Measurements from ENCODE around the gene TCF3. TPM values are rescaled to one million over a fixed set of nuclear protein-coding genes. Genes with fewer than 3 reads are reported as not detected.

Gene TCF3
- total RNA-seq, 1 experiment from 2014 or later, result 304 TPM

GRCh38 chr19:1624458-1624857 is 28.0 kb downstream of the TCF3 start:
- Histone ChIP-seq H3K27ac (ENCODE audit: insufficient read length, low read depth, low read length) (no peak overlapping the region), H4K8ac (replicated peaks; ENCODE audit: insufficient read length, low read depth, low read length) (no peak overlapping the region), H3K79me1 (ENCODE audit: insufficient read depth, low read depth, low read length, poor library complexity, severe bottlenecking) (peaks cover 4% of the 10 kb centered on the region), H2AFZ (ENCODE audit: low read length) (no peak overlapping the region), H3K79me2 (ENCODE audit: insufficient read depth, low read length) (no peaks in the 10 kb centered on the region), H3T11ph (ENCODE audit: low read length) (no peak overlapping the region), H3K4ac (ENCODE audit: low read depth, low read length) (no peak overlapping the region), H2BK15ac (ENCODE audit: low read depth, low read length) (no peak overlapping the region), H2BK5ac (ENCODE audit: insufficient read length, low read length) (no peak overlapping the region), H3K56ac (ENCODE audit: insufficient read length, low read depth, low read length) (no peak overlapping the region), H3K9me3 (ENCODE audit: control insufficient read depth, low read depth, low read length) (no peaks in the 10 kb centered on the region), H4K5ac (ENCODE audit: insufficient read length, low read depth, low read length) (no peak overlapping the region), H2BK12ac (ENCODE audit: insufficient read length, low read depth, low read length) (no peak overlapping the region), H3K4me2 (ENCODE audit: insufficient read depth, insufficient read length, low read length) (no peak overlapping the region), H3K23me2 (ENCODE audit: insufficient read length, low read depth, low read length, poor library complexity, severe bottlenecking) (no peaks in the 10 kb centered on the region), H3K4me1 (ENCODE audit: insufficient read depth, low read length) (no peaks in the 10 kb centered on the region), H3K23ac (ENCODE audit: insufficient read length, low read depth, low read length) (no peak overlapping the region), H3K27me3 (ENCODE audit: insufficient read depth, low read length) (no peaks in the 10 kb centered on the region), H2BK120ac (ENCODE audit: low read depth, low read length, poor library complexity, severe bottlenecking) (no peak overlapping the region), H3K18ac (ENCODE audit: insufficient read length, low read depth, low read length) (no peak overlapping the region), H3K14ac (ENCODE audit: insufficient read depth, low read length) (no peak overlapping the region), H3K9ac (ENCODE audit: extremely low read depth, insufficient read length, low read length) (no peak overlapping the region), H4K91ac (ENCODE audit: insufficient read length, low read depth, low read length) (no peak overlapping the region), H2AK5ac (ENCODE audit: insufficient read length, low read length) (no peak overlapping the region), H2BK20ac (ENCODE audit: low read depth, low read length, poor library complexity, severe bottlenecking) (no peak overlapping the region), H4K20me1 (ENCODE audit: control insufficient read depth, insufficient read depth, insufficient read length) (no peaks in the 10 kb centered on the region)
- TF ChIP-seq CTCF (conservative IDR thresholded peaks at IDR 0.05), result peak; percentile 84
- no peaks in the 10 kb centered on the region for H3K9me3 Mint-ChIP-seq
- peak; percentile 86 for DNase-seq
- no CpG with 5 or more reads among the region's 23 CpGs for WGBS (ENCODE audit: extremely low coverage, insufficient read length, low lambda C conversion rate)
- H3K36me3 Mint-ChIP-seq (ENCODE audit: insufficient read depth in 1 of 3, low read depth in 3 of 3), result peaks cover 17 to 45% (median 44%) of the 10 kb centered on the region in 3 experiments; a peak in 6 of 7 replicates
- no peaks in the 10 kb centered on the region for H3K27me3 Mint-ChIP-seq (ENCODE audit: low read depth)
- no peak overlapping the region for H3K4me3 Mint-ChIP-seq
- peak overlapping the region in 2 of 3 experiments; percentile 91; a peak in 5 of 7 replicates for H3K27ac Mint-ChIP-seq
- peaks cover 5 to 13% of the 10 kb centered on the region in 2 experiments for H3K4me1 Mint-ChIP-seq

Measured in H9 (cell line).